ENCODE results near the gene SLC16A2.

- TF ChIP-seq CTCF (IDR thresholded peaks at IDR 0.05 in 2 of 3, conservative IDR thresholded peaks at IDR 0.05 in 1 of 3; ENCODE audit: borderline replicate concordance in 1 of 3, insufficient read depth in 1 of 3, low read depth in 2 of 3, low read length in 2 of 3) (peak; percentile 86 to 99 (median 91)), RAD21 (IDR thresholded peaks at IDR 0.05; ENCODE audit: low read depth) (peak; percentile 90), MAX (IDR thresholded peaks at IDR 0.05) (no peak), EZH2phosphoT487 (IDR thresholded peaks at IDR 0.05; ENCODE audit: borderline replicate concordance) (no peak), POLR2A (IDR thresholded peaks at IDR 0.05; ENCODE audit: borderline replicate concordance, extremely low read depth, insufficient read depth, insufficient read length) (no peak)
These were observed 129.1 kb downstream of the SLC16A2 start for GRCh38 chrX:74550295-74550802.

All from HCT116 (cell line).